Left renal cortex interstitium (tissue), 4 donors: ENCODE measurements around the gene PRELP. TPM values are rescaled to one million over a fixed set of nuclear protein-coding genes. Genes with fewer than 3 reads are reported as not detected.

Experiments
- DNase-seq, 4 donors: peaks; one replicate each; pipeline ENCODE4 v3.0.0-alpha.2; 2013; ENCODE audit warnings: low read depth in 4 of 4, low spot score in 2 of 4, missing footprints in 1 of 4
- polyA plus RNA-seq, 4 donors: library from polyadenylated mRNA; unstranded; fragments of 120-200 nt; gene quantifications; one replicate each; pipeline ENCODE4 v1.2.1, GENCODE V29; 2013; ENCODE audit not compliant: insufficient read length in 4 of 4

PRELP gene
- polyA plus RNA-seq, 4 donors, result 2.0 to 5.5 (median 4.0) TPM

DNA sequence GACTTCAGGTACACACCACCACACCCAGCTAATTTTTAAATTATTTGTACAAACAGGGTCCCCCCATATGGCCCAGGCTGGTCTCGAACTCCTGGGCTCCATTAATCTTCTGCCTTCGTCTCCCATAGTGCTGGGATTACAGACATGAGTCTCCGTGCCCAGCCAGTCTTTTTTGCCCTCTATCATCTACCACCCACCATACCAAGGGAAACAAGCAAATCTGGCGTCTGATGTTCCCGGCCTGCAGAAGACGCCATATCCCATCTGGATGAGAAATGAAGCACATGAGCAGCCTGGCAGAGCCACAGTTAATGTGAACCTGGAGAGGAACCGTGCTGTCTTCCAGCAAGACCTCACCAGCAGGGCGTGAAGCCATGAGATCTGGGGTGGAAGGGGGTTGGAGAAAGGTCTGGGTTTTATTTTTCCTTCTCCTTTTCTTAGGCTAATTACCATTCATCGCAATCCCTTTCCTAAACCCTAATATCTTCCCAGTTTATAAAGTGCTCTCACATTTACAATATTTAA is 1.8 kb upstream of the PRELP start:
- DNase-seq, result no peak

DNA sequence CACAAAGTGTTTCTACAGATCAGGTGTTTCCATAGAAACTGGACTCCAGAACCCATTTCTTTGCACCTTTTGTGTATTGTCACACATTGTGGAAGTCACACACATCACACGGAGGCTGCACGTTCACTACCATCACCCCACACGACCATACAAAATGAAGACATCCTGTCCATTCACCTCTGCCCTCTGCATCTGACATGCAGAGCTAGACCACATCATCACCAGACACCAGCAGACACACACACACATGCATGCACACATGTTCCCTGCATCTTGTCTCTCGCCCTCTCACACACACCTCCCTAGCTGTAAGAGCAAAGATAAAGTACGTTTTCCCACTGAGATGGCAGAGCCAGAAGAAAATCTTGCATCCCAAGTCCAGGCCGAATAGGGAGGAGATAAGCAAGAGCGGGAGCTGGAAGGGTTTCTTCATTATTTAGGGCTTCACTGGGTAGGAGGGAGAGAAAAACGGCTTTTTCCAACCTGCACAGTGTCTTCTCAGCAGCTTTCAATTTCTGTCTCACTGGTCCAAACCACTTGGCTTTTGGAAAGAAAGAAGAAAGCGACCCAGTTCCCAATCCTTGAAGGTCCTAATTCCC is 709 bp downstream of the PRELP start:
- no peak for DNase-seq

DNA sequence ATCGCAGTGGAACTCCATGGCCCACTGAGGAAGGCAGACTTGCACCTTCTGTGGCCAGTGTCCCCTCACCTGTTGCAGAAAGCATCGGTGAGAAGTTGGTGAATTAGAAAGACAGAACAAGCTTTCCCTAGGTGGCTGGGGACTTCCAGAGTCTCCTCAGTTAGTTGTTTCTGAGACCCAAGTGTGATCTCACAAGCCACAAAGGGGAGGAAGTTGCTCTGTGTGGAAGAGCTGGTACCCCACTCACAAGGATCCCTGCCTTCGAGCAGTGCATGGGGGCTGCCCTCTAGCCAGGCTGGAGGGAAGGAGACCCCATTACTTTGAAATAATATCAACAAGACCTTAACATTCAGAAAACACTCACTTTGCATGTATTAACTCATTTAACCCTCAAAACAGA is 2.1 kb downstream of the PRELP start:
- no peak for DNase-seq

DNA sequence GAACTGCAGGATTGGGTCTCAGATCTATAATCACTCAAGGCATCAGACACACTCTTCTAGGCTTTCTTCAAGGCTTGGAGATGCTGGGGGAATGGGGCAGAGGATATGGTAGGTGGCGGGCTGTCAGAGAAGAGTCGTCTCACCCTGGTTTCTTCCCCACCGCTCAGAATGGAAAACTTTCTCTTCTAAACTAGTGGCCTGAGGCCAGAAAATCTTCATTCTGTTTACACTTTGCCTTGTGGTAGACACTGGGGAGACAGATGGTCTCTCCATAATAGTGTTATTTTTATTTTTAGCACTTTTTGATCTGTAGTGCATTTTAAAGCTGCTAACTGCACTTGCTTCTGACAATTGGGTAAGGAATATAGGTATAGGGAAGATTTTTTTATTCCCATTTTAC is 2.6 kb downstream of the PRELP start:
- no peak for DNase-seq

DNA sequence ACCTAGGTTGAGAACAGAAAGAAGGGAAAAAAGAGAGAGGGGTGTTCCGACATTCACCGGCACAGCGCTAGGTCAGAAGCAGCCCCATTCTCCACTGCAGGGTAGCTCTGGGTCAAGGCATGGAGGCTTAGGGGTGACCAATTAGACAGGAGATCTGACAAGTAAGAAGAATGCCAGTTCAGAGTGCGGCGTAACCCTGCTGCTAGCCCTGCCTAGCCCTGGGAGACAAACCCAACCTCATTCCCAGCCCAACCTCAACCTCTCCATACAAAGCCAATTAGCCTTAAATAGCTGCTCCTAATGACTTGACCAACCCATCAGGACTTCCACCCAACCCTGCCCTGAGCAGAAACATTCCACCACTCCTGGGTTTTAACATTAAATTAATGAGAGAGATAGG is 3.4 kb downstream of the PRELP start:
- no peak for DNase-seq

DNA sequence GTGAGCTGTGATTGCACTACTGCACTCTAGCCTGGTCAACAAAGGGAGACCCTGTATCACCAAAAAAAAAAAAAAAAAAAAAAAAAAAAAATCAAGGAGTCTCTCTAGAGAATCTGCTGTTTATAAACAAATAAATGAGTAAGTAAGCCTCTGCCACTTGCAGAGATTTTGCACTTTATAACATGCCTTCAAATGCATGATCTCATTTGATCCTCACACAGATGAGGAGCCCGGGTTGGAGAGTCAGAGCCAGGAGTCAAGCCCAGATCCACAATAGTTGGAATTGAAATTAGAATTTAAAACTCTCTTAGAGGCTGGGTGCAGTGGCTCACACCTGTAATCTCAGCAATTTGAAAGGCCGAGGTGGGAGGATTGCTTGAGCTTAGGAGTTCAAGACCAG is 4.0 kb downstream of the PRELP start:
- DNase-seq, result no peak

DNA sequence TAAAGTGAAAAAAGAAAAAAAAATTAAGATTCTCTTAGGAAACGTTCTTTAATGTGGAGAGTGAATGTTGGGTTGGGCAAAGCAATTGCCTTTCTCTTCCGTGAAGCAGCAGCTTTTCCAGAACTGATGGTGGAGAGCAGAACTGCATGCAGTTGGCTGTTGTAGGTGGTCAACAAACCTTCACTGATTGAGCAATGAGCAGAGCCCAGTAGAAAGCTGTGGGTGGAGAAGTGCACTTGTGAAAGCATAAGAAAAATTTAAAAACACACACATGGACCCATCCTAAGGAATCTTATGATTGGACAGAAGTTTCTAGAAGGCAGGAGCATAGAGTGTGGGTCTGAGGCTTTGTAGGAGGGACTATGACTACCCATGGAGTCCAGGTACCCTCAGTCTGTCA is 4.5 kb downstream of the PRELP start:
- DNase-seq, result no peak

DNA sequence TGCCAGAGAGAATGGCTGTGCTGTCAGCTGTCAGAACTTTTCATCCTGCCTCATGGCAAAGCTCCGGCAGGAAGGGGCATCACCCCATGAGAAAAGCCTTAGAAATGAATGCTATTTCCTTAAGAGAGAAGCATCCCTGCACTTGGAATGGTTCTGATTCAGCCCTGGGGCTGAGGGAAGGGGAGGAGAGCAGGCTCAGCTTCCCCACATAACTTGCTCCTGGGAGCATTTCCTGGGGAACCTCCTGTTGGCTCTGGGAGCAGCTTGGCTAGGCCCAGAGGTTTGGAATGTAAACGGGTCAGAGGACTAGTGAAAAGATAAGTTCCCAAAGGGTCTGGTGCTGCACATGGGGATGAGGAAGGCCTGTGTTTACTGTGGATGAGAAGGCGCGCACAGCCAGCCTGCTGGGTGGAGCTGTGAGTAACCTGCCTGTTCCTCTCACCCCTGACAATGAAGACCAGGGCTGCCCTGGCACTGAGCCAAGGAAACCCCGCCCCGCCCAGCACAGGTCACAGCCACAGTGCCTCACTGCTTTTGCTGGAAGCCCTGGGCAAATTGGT is 5.0 kb downstream of the PRELP start:
- no peak for DNase-seq

DNA sequence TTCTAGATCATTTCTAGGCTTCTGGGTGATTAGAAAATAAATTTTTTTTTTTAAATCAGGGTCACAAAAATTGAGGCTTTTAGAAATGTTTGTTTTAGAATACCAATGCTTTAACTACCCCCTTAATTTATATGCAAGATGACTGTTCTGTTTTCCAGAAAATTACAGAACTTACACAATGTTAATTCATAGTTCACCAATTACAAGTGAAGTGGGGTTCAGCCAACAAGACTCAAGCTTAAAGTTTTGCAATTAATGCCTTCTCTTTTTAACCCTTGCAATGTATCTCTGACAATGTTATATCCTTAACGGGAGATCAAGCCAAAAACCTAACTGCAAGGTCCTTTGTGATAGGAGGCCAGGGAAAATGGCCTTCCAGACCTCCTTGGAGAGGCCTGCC is 5.6 kb downstream of the PRELP start:
- DNase-seq, result no peak

DNA sequence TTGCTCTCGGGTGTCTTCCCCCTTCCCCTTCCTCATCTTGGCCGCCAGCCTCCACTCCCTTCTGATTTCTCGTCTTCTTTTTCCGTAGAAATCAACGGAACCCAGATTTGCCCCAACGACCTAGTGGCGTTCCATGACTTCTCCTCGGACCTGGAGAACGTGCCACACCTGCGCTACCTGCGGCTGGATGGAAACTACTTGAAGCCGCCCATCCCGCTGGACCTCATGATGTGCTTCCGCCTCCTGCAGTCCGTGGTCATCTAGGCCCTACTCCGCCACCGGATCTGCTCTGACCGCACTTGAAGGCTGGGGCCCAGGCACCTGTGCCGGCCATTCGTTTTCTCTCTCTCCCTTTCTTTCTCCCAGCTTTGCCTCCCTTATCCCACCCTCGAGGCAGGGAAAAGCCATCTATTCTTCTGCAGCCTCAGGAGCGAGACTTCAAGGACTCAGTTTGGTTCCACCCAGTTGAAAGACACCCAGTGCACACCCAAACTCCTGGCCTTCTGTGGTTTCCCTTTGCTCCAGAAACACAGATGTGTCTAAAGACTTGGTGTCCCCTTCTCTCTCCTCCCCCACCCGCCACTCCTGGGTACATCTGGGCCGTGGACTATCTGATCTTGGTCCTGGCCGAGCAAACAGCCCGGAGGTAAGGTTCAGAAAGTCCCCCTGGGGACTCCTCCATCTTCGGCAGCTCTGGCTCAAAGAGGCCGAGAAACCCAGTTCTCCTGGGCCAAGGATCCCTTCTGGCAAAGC is 11.2 kb downstream of the PRELP start:
- no peak for DNase-seq

DNA sequence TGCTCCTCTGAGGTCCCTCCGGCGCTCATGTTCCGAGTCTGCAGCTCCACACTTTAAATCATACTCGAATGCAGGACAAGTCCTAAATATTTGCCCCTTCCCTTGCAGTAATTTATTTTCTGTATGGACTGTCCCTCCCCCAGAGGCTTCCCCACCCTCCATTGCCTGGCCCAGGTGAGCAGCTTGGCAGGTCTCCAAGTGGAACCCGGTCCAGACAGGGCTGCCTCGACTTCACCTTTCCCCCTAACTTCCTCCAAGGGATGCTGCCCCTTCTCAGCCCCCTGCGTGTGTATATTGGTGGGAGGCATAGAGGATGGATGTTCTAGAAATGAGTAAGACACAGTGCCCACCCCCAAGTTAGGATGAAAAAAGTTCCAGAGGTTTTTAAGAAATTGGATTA is 12.9 kb downstream of the PRELP start:
- no peak for DNase-seq

DNA sequence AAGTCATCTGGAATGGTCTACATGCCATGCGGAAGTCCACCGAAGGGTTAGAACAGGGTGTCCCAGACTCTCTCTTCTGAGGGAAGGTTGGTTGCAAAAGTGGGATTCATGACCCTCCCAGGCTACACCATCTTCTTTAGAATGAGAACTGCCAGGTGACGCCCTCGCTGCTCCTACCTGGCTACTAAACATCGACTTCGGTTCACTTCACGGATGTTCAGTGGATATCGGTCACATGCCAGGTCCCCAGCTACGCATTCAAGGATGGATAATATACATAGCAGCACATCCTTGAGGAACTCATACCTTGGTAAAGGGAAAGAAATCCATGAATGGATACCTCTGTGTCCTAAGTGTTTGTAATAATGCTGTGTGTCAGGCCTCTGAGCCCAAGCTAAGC is 15.0 kb downstream of the PRELP start:
- DNase-seq, result no peak

DNA sequence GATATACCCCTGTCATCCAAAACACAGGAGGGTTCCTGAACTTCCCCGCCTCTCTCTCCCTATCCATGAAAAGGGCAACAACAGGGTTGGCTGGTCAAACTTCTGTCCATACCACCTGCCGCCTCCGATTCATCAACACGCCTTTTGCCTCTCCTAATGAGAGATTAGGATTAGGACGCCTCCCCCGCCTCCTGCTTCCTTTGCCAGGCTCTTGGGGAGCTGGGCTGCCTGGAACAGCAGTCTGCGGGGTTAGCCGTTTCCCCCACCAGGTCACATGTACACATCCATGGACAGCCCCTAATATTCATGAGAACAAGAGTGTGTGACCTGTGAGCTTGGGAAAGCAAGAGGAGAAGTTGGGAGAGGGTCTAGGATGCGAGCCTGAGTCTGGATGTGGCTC is 16.1 kb downstream of the PRELP start:
- no peak for DNase-seq

DNA sequence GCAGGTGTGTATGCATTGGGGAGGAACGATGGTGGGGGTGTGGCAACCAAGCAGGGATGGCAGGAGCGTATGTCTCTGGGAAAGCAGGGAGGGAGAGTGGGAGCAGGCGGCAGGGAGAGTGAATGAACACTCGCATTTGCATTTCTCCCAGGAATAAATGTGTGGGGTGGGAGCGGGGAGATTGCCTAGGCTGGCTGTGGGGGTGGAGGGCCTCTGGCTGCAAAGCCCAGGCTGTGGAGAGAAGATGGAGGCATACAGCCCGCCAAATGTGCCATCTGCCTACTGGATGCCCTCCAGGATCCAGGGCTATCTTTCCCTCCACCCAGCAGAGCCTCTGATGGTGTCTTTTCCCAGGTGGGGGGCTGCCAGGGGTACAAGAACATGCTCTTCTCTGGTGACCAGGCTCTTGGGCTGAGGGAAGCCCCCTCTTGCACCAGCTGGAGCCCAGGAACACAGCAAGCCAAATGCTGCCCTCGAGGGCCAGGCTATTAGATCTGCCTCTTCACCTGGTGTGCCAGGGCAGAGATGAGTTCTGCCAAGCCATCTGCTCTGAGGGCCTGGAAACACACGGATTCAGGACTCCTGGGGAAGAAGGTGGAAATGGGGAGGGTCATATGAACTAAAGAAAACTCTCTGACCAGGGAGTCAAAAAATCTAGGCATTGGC is 16.6 kb downstream of the PRELP start:
- DNase-seq, result no peak

DNA sequence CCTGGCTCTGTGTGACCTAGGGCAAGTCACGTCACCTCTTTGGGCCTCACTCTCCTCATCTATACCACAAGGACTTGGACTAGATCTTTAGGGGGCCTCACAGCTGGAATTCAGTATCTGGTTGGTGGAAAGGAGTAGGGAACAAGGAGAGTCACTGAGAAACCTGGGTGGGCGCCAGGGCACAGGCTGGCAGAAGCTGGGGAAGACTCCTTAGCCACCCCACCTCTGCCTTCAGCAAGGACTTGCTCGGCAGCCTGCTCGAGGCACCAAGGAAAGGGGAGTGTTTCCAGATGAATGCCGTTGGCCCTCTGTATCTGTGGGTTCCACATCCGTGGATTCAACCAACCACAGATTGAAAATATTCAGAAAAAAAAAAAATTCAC is 17.1 kb downstream of the PRELP start:
- DNase-seq, result no peak

DNA sequence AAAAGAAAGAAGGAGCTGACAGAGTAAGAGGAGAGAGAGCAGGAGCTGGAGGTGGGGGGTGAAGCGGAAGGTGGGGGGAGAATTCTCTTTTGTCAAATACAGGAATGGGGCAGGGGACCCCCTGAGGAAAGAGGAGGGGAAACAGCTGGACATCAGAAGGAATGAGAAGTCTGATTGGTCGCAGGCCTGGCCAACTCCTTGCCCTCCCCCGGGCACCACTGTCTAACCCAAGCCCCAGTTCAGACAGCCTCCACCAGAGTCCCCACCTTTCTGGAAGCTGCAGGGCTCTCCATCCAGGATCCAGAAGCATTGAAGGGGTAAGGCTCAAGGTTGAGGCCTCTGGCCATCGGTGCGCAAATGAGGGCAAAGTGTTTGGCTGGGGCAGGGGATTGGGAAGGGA is 18.3 kb downstream of the PRELP start, which contains the start of gene OPTC:
OPTC (plus strand) TSS at position 253 of the 400 bp plus-strand sequence. CDS start 1,853 bp downstream, outside the sequence.
- no peak for DNase-seq

DNA sequence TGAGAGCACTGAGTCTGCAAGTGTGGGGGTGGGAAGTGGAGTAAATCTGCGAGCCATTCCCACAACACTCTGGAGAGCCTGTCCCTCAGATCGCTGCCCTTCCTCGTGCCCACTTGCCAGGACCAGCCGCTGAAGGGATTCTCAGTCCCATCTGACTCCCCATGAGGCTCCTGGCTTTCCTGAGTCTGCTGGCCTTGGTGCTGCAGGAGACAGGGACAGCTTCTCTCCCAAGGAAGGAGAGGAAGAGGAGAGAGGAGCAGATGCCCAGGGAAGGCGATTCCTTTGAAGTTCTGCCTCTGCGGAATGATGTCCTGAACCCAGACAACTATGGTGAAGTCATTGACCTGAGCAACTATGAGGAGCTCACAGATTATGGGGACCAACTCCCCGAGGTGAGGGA is 20.2 kb downstream of the PRELP start:
- no peak for DNase-seq

DNA sequence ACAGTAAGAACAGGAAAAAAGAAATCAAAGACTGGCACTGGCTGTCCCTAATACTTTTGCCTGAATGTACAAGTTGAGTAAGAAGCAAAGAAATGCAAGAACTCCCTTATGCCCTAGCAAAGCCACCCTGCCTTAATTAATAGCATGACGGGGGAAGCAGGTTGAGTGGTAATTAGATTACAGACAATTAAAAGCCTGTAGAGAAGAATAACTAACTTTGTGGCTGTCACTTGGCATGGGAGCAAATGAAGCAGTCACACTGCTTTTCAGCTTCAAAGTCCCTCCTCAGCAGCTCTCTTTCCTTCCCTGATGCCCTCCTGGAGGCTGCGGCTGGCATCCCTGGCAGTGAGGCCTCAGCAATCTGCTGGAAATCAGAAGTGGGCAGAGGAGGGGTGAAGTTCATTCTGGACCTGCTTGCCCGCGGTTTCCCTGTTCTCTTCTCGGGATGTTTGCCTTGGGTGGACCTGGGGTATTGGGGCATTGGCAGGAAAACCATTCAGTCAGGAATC is 21.7 kb downstream of the PRELP start:
- DNase-seq, result no peak

DNA sequence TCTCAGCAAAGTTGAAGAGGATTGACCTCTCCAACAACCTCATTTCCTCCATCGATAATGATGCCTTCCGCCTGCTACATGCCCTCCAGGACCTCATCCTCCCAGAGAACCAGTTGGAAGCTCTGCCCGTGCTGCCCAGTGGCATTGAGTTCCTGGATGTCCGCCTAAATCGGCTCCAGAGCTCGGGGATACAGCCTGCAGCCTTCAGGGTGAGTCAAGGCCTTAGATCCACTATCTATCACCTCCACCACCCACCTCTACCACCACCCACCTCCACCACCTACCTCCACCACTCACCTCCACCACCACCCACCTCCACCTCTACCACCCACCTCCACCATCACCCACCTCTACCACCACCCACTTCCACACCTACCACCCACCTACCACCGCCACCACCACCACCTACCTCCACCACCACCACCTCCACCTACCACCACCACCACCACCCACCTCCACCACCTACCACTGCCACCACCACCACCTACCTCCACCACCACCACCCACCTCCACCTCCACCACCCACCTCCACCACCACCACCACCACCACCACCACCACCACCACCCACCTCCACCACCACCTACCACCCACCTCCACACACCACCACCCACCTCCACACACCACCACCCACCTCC is 24.2 kb downstream of the PRELP start:
- no peak for DNase-seq

DNA sequence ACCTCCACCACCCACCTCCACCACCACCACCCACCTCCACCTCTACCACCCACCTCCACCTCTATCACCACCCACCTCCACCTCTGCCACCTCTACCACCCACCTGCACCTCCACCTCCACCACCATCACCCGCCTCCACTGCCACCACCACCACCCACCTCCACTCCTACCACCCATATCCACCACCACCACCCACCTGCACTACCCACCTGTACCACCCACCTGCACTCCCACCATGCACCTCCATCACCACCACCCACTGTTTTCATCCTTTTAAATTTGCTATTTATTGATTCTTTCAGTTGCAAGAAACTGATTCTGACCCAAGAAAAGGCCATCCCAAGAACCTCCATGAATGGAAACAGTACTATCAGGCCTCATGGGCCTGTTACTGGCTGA is 24.7 kb downstream of the PRELP start:
- no peak for DNase-seq

DNA sequence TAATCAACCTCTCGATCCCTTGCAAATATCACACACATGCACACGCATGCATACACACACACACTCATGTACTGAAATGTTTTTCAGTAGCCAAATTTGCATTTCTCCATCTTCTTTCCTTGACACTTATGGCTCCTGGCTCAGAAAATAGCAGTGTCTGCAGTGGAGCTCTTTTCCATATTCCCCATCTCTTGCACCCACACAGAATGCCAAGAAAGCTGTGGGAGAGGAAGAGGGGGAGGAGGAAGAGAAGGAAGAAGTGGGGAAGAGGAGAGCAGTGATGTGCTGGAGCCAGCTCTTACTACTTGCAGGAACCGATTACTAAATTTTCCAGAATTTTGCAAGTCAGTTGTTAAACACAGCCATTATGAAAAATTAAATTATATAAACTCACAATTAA is 28.2 kb downstream of the PRELP start:
- DNase-seq, result no peak
